ENCODE results near the gene KIAA0513. TPM values are rescaled to one million over a fixed set of nuclear protein-coding genes. Genes with fewer than 3 reads are reported as not detected.

KIAA0513 gene
- total and polyA plus RNA-seq, 2 experiments from 2014 or later = 5.3 to 5.4 TPM

DNA sequence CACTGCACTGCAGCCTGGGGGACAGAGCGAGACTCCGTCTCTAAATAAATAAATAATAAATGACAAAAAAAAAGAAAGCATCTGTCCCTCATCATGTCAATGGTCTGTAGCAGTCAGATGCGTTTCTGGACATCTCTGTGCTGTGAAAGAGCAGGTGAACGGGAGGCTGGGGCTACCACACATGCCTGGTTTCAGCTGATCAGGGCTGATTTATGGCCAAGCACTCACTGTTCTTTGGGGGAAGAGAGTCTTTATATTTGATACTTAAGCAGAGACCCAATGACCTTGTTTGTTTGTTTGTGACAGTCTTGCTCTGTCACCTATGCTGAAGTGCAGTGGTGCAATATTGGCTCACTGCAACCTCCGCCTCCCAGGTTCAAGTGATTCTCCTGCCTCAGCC, 17.5 kb downstream of the KIAA0513 start:
- H3K4me1 ChIP-seq (ENCODE audit: insufficient read depth) = no peaks in the 10 kb centered on the region
- H4K20me1 ChIP-seq (ENCODE audit: insufficient read depth) = no peaks in the 10 kb centered on the region
- no peaks in the 10 kb centered on the region for H3K27me3 ChIP-seq (replicated peaks; ENCODE audit: insufficient read depth)
- no peak overlapping the region for H3K4me3 ChIP-seq
- no peaks in the 10 kb centered on the region for H3K79me2 ChIP-seq (ENCODE audit: insufficient read depth)
- H3K36me3 ChIP-seq (ENCODE audit: low read depth) = no peaks in the 10 kb centered on the region
- H3K9ac ChIP-seq = no peak overlapping the region
- H3K9me3 ChIP-seq (ENCODE audit: low read depth) = no peaks in the 10 kb centered on the region
- no peak overlapping the region for H2AFZ ChIP-seq
- H3F3A ChIP-seq (ENCODE audit: insufficient read depth) = no peaks in the 10 kb centered on the region
- WGBS, 2 experiments (ENCODE audit: low coverage in 1 of 2, low lambda C conversion rate in 2 of 2, missing lambda C conversion rate in 2 of 2) = 96 to 98% methylated on average over 5 of the region's 5 CpGs
- no peak overlapping the region for H3K4me2 ChIP-seq (ENCODE audit: unreplicated experiment)
- no peaks in the 10 kb centered on the region for H3K9me2 ChIP-seq (ENCODE audit: insufficient read depth)
- no peak for DNase-seq
- H3K27ac ChIP-seq = no peak overlapping the region
- no peak for TF ChIP-seq EZH2phosphoT487 (IDR thresholded peaks at IDR 0.05; ENCODE audit: insufficient read depth, low read depth)
- TF ChIP-seq EZH2 (IDR thresholded peaks at IDR 0.05; ENCODE audit: insufficient read depth, poor library complexity, severe bottlenecking) = no peak
- in situ Hi-C loops (cut with MboI) = no loop called here

DNA sequence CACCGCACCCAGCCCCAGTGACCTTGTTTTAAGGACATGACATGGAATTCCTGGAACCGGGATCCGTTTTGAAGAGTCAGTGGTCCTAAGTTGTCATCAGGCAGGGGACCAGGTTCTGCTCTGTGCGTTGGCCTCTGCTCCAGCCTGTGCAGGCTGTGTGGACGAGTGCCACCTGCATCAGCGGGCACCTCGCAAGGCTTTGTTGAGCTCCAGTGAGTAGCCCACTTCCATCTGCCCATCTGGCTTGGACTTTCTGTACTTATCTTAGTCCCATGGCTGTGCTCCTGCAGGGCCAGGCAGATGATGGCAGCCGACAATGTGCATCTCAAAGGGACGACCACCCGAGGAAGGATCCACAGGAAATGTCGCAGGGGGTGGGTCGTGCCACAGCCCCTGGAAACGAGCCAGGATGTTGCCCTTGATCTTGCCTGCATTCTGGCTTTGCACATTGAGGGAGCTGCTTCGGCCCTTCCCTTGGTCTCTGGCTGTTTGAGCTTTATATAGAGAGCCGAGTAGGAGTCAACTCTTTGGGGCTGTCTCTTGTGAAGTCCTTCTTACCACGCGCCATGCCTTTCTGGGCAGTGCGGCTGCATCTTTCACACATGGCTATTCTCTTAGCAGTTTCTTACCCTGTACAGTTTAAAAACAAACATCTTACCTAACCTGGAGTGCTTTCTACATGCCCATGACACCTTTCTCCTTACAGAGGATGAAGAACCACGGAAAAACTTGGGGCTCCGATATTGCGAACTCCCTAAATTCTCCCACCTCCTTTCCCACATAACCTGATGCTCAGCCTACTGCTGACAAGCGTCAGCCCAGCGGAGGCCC, 18.3 kb downstream of the KIAA0513 start:
- WGBS, 2 experiments (ENCODE audit: low coverage in 1 of 2, low lambda C conversion rate in 2 of 2, missing lambda C conversion rate in 2 of 2) = 85 to 87% methylated on average over 23 of the region's 23 CpGs
- no peak for TF ChIP-seq EZH2phosphoT487 (IDR thresholded peaks at IDR 0.05; ENCODE audit: insufficient read depth, low read depth)
- no peak for TF ChIP-seq EZH2 (IDR thresholded peaks at IDR 0.05; ENCODE audit: insufficient read depth, poor library complexity, severe bottlenecking)
- in situ Hi-C loops (cut with MboI) = no loop called here
- Histone ChIP-seq H4K20me1 (ENCODE audit: insufficient read depth) (no peaks in the 10 kb centered on the region), H3K4me1 (ENCODE audit: insufficient read depth) (peaks cover 3% of the 10 kb centered on the region; the same call in 1 of the 2 replicates), H3F3A (ENCODE audit: insufficient read depth) (peaks cover 2% of the 10 kb centered on the region), H3K4me2 (ENCODE audit: unreplicated experiment) (no peak overlapping the region), H3K9me2 (ENCODE audit: insufficient read depth) (no peaks in the 10 kb centered on the region), H3K36me3 (ENCODE audit: low read depth) (no peaks in the 10 kb centered on the region), H3K4me3 (no peak overlapping the region), H3K9me3 (ENCODE audit: low read depth) (no peaks in the 10 kb centered on the region), H3K27me3 (replicated peaks; ENCODE audit: insufficient read depth) (no peaks in the 10 kb centered on the region), H2AFZ (no peak overlapping the region), H3K27ac (no peak overlapping the region), H3K79me2 (ENCODE audit: insufficient read depth) (no peaks in the 10 kb centered on the region), H3K9ac (no peak overlapping the region)
- DNase-seq = no peak

DNA sequence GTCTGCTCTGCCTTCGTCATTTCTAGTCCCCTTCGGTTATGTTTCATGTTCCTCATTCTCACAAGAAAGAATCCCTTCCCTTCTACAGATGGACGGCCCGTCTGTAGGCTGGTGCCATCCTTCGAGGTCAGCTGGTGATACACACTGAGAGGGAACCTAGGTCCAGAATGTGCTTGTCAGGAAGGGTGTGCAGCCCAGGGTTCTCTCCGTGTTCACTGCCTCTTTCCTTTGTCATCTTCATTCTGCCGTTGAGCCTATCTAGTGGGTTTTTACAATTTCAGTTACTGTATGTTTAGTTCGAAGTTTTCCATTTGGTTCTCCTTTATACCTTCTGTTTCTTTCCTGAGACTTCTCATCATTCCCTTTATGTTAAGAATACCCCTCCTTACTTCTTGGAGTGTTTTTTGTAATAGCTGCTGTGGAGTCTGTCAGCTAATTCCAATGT, 18.9 kb downstream of the KIAA0513 start:
- H3K27me3 ChIP-seq (replicated peaks; ENCODE audit: insufficient read depth) = no peaks in the 10 kb centered on the region
- no peak overlapping the region for H3K4me3 ChIP-seq
- 93 to 97% methylated on average over 8 of the region's 8 CpGs for WGBS, 2 experiments (ENCODE audit: low coverage in 1 of 2, low lambda C conversion rate in 2 of 2, missing lambda C conversion rate in 2 of 2)
- H3K4me2 ChIP-seq (ENCODE audit: unreplicated experiment) = no peak overlapping the region
- H3K27ac ChIP-seq = no peak overlapping the region
- peaks cover 5% of the 10 kb centered on the region for H3F3A ChIP-seq (ENCODE audit: insufficient read depth)
- H3K9me2 ChIP-seq (ENCODE audit: insufficient read depth) = no peaks in the 10 kb centered on the region
- H4K20me1 ChIP-seq (ENCODE audit: insufficient read depth) = no peaks in the 10 kb centered on the region
- H3K36me3 ChIP-seq (ENCODE audit: low read depth) = no peaks in the 10 kb centered on the region
- TF ChIP-seq EZH2 (IDR thresholded peaks at IDR 0.05; ENCODE audit: insufficient read depth, poor library complexity, severe bottlenecking) = no peak
- no peak for TF ChIP-seq EZH2phosphoT487 (IDR thresholded peaks at IDR 0.05; ENCODE audit: insufficient read depth, low read depth)
- H3K4me1 ChIP-seq (ENCODE audit: insufficient read depth) = peaks cover 6% of the 10 kb centered on the region; the same call in 1 of the 2 replicates
- in situ Hi-C loops (cut with MboI) = no loop called here
- H3K79me2 ChIP-seq (ENCODE audit: insufficient read depth) = no peaks in the 10 kb centered on the region
- H2AFZ ChIP-seq = no peak overlapping the region
- no peak overlapping the region for H3K9ac ChIP-seq
- no peak for DNase-seq
- H3K9me3 ChIP-seq (ENCODE audit: low read depth) = no peaks in the 10 kb centered on the region

DNA sequence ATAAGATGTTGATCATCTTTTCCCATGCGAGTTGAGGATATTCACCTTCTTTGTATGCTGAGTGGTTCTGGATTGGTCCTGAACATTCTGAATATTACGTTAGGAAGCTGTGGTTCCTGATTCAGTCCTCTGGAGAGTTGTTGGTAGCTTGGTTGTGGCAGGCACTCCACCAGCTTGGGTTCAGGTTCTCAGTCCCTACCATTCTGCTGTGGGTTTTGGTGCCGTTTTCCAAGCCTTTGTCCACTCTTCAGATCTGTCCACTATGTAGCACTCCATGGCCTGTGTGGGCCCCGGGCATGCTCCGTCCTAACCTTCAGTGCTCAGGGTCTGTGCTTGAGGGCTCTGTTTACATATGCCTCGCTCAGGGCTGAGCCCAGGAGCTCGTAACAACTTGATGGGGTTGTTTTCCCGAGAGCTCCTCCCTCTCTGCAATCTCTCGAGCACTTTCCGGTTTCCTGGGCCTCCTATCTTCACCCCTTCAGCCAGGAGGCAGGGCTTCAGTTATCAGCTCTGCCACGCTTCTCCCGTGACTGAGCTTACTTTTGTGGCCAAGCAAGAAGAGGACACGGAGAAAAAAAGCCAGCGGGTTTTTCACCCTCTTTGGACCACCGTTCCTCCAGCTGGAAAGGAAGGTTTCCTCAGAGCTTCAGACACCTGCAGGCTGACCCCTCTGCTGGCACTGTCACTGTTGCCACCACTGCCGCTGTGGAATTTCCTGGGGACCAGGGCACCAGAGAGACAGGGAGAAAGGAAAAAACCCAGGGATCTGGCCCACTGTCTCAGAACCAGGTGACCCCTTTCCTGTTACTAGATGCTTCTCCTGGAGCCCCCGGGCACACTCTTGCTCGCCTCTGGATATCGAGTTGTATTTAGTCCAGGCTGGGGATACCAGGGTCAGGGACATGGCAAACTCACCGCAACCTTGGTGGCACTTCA, 19.6 kb downstream of the KIAA0513 start:
- no peak for TF ChIP-seq EZH2 (IDR thresholded peaks at IDR 0.05; ENCODE audit: insufficient read depth, poor library complexity, severe bottlenecking)
- no peak for TF ChIP-seq EZH2phosphoT487 (IDR thresholded peaks at IDR 0.05; ENCODE audit: insufficient read depth, low read depth)
- Histone ChIP-seq H3K4me2 (ENCODE audit: unreplicated experiment) (no peak overlapping the region), H3K36me3 (ENCODE audit: low read depth) (no peaks in the 10 kb centered on the region), H3F3A (ENCODE audit: insufficient read depth) (peaks cover 5% of the 10 kb centered on the region), H3K27ac (no peak overlapping the region), H4K20me1 (ENCODE audit: insufficient read depth) (no peaks in the 10 kb centered on the region), H3K27me3 (replicated peaks; ENCODE audit: insufficient read depth) (no peaks in the 10 kb centered on the region), H3K4me3 (no peak overlapping the region), H3K79me2 (ENCODE audit: insufficient read depth) (no peaks in the 10 kb centered on the region), H3K9me2 (ENCODE audit: insufficient read depth) (no peaks in the 10 kb centered on the region), H2AFZ (no peak overlapping the region), H3K9me3 (ENCODE audit: low read depth) (no peaks in the 10 kb centered on the region), H3K9ac (no peak overlapping the region), H3K4me1 (ENCODE audit: insufficient read depth) (peaks cover 6% of the 10 kb centered on the region; the same call in 1 of the 2 replicates)
- WGBS, 2 experiments (ENCODE audit: low coverage in 1 of 2, low lambda C conversion rate in 2 of 2, missing lambda C conversion rate in 2 of 2) = 88 to 90% methylated on average over 20 of the region's 20 CpGs
- no peak for DNase-seq
- in situ Hi-C loops (cut with MboI) = no loop called here

All from GM23248 (cell line).